AG04449 (cell line): ENCODE results near the gene CDK17.

Experiments used
- CTCF ChIA-PET: fragments of 350-600 bp; formaldehyde crosslinking; extraction: SDS; loops from one replicate; lab custom pipeline; 2021; ENCODE audit warnings: antibody characterized with exemption; lab: Yijun Ruan, JAX
- POLR2A ChIA-PET: fragments of 400-600, 350-600 bp; formaldehyde crosslinking; extraction: SDS; loops from one replicate; lab custom pipeline; 2020; ENCODE audit warnings: antibody characterized with exemption, inconsistent platforms; lab: Yijun Ruan, JAX
- DNase-seq: peaks from one replicate; pipeline ENCODE4 v3.0.0-alpha.2; 2010; ENCODE audit warnings: low read depth, low spot score
- H3K4me3 ChIP-seq: 2 replicates; pipeline ENCODE4 v1.5.1; 2011; ENCODE audit warnings: low read depth, mild to moderate bottlenecking, control low read depth, low read length
- CTCF ChIP-seq: IDR thresholded peaks from one replicate; pipeline ENCODE4 v1.5.1; 2011; ENCODE audit warnings: mild to moderate bottlenecking, moderate library complexity, low read length, control low read depth, inconsistent platforms; ENCODE audit not compliant: insufficient read depth; ENCODE audit errors: missing control alignments

The CDK17 gene

GRCh38 chr12:96359328-96359727 lies 40.9 kb downstream of the CDK17 start:
- ChIA-PET POLR2A (no interaction called here), CTCF (interaction anchor here (0.6 to 1.1 kb wide), 5 partner anchors 12 to 144 kb away, joined by 3 to 4 read pairs (median 3); no protein-coding TSS in a partner anchor)
- no peak for DNase-seq
- no peak overlapping the region for H3K4me3 ChIP-seq
- no peak for TF ChIP-seq CTCF

- ChIA-PET POLR2A (interaction anchor here (0.6 kb wide), 1 partner anchor 599 kb away, joined by 3 read pairs; no protein-coding TSS in a partner anchor), CTCF (interaction anchor here (1.3 kb wide), 1 partner anchor 9 kb away, joined by 4 read pairs; no protein-coding TSS in a partner anchor)
- no peak overlapping the region for H3K4me3 ChIP-seq
- no peak for TF ChIP-seq CTCF
- no peak for DNase-seq
Measured at GRCh38 chr12:96356831-96357230, 43.4 kb downstream of the CDK17 start.

GRCh38 chr12:96354844-96355534 lies 45.2 kb downstream of the CDK17 start:
- no peak overlapping the region for H3K4me3 ChIP-seq
- CTCF ChIA-PET = no interaction called here
- DNase-seq = no peak
- POLR2A ChIA-PET = no interaction called here
- TF ChIP-seq CTCF = no peak

- CTCF ChIA-PET = no interaction called here
- H3K4me3 ChIP-seq = no peak overlapping the region
- POLR2A ChIA-PET = no interaction called here
- no peak for DNase-seq
- no peak for TF ChIP-seq CTCF
Measured at GRCh38 chr12:96354326-96354725, 45.9 kb downstream of the CDK17 start.

GRCh38 chr12:96352161-96352835 lies 47.9 kb downstream of the CDK17 start:
- ChIA-PET POLR2A (no interaction called here), CTCF (interaction anchor here (0.6 to 0.8 kb wide), 2 partner anchors 8 to 164 kb away, joined by 3 read pairs; no protein-coding TSS in a partner anchor)
- no peak for TF ChIP-seq CTCF
- DNase-seq = no peak
- H3K4me3 ChIP-seq = no peak overlapping the region

- no peak overlapping the region for H3K4me3 ChIP-seq
- DNase-seq = no peak
- no peak for TF ChIP-seq CTCF
- CTCF ChIA-PET = interaction anchor here (0.8 kb wide), 1 partner anchor 166 kb away, joined by 4 read pairs; no protein-coding TSS in a partner anchor
- POLR2A ChIA-PET = no interaction called here
Measured at GRCh38 chr12:96350982-96351381, 49.3 kb downstream of the CDK17 start.
